Measurements from ENCODE around the gene IL33.
"Not testable (repeated sequence)": the region's sequence is repeated elsewhere in the genome, so short reads cannot be mapped to it uniquely, and the experiment has no call there.

The IL33 gene

GRCh38 chr9:6215562-6215961 lies at the start of gene IL33:
IL33 (plus strand) TSS chr9:6215807; CDS start chr9:6241695, 25,888 bp downstream.
- DNase-seq (ENCODE audit: low read depth in 2 of 2, low spot score in 1 of 2) = no peak

GRCh38 chr9:6171667-6172066 lies 43.9 kb upstream of the IL33 start:
- no peak for DNase-seq (ENCODE audit: low read depth in 2 of 2, low spot score in 1 of 2)

GRCh38 chr9:6173914-6174313 lies 41.7 kb upstream of the IL33 start:
- no peak for DNase-seq (ENCODE audit: low read depth in 2 of 2, low spot score in 1 of 2)

- not testable (repeated sequence) for DNase-seq (ENCODE audit: low read depth in 2 of 2, low spot score in 1 of 2)
Observed at GRCh38 chr9:6182549-6183226, 32.9 kb upstream of the IL33 start.

GRCh38 chr9:6183227-6183551 lies 32.4 kb upstream of the IL33 start:
- DNase-seq (ENCODE audit: low read depth in 2 of 2, low spot score in 1 of 2) = no peak

- DNase-seq (ENCODE audit: low read depth in 2 of 2, low spot score in 1 of 2) = no peak
Observed at GRCh38 chr9:6183627-6184026, 32.0 kb upstream of the IL33 start.

- DNase-seq (ENCODE audit: low read depth in 2 of 2, low spot score in 1 of 2) = no peak
Observed at GRCh38 chr9:6184749-6185645, 30.6 kb upstream of the IL33 start.

- DNase-seq (ENCODE audit: low read depth in 2 of 2, low spot score in 1 of 2) = no peak
Observed at GRCh38 chr9:6186691-6187090, 28.9 kb upstream of the IL33 start.

- DNase-seq (ENCODE audit: low read depth in 2 of 2, low spot score in 1 of 2) = no peak
Observed at GRCh38 chr9:6187272-6187671, 28.3 kb upstream of the IL33 start.

GRCh38 chr9:6188466-6188865 lies 27.1 kb upstream of the IL33 start:
- DNase-seq (ENCODE audit: low read depth in 2 of 2, low spot score in 1 of 2) = no peak

GRCh38 chr9:6188906-6189305 lies 26.7 kb upstream of the IL33 start:
- DNase-seq (ENCODE audit: low read depth in 2 of 2, low spot score in 1 of 2) = no peak

- no peak for DNase-seq (ENCODE audit: low read depth in 2 of 2, low spot score in 1 of 2)
Observed at GRCh38 chr9:6194934-6195333, 20.7 kb upstream of the IL33 start.

GRCh38 chr9:6195714-6196360 lies 19.8 kb upstream of the IL33 start:
- no peak for DNase-seq (ENCODE audit: low read depth in 2 of 2, low spot score in 1 of 2)

GRCh38 chr9:6197330-6197729 lies 18.3 kb upstream of the IL33 start:
- no peak for DNase-seq (ENCODE audit: low read depth in 2 of 2, low spot score in 1 of 2)

GRCh38 chr9:6198251-6198650 lies 17.4 kb upstream of the IL33 start:
- DNase-seq (ENCODE audit: low read depth in 2 of 2, low spot score in 1 of 2) = no peak

- no peak for DNase-seq (ENCODE audit: low read depth in 2 of 2, low spot score in 1 of 2)
Observed at GRCh38 chr9:6199596-6199995, 16.0 kb upstream of the IL33 start.

GRCh38 chr9:6200761-6201160 lies 14.8 kb upstream of the IL33 start:
- DNase-seq (ENCODE audit: low read depth in 2 of 2, low spot score in 1 of 2) = no peak

GRCh38 chr9:6209966-6210365 lies 5.6 kb upstream of the IL33 start:
- no peak for DNase-seq (ENCODE audit: low read depth in 2 of 2, low spot score in 1 of 2)

- no peak for DNase-seq (ENCODE audit: low read depth in 2 of 2, low spot score in 1 of 2)
Observed at GRCh38 chr9:6212722-6213375, 2.8 kb upstream of the IL33 start.

- no peak for DNase-seq (ENCODE audit: low read depth in 2 of 2, low spot score in 1 of 2)
Observed at GRCh38 chr9:6214434-6214833, 1.2 kb upstream of the IL33 start.

- DNase-seq (ENCODE audit: low read depth in 2 of 2, low spot score in 1 of 2) = no peak
Observed at GRCh38 chr9:6214903-6215302, 704 bp upstream of the IL33 start.

- DNase-seq (ENCODE audit: low read depth in 2 of 2, low spot score in 1 of 2) = no peak
Observed at GRCh38 chr9:6216002-6216401, 395 bp downstream of the IL33 start.
